T47D (cell line): ENCODE data around the gene FNDC3B.

Experiments
- DNase-seq, 2 experiments: peaks; one replicate each; pipeline versions ENCODE4 v3.0.0 to v3.0.0-alpha.2; 2011 to 2012; ENCODE audit warnings: low read depth in 1 of 2, low spot score in 1 of 2
- JUND ChIP-seq: IDR thresholded peaks from 2 replicates; pipeline ENCODE4 v1.6.1; 2012; ENCODE audit warnings: low read depth
- in situ Hi-C: cut with HindIII; loops from 2 replicates; pipeline ENCODE4 v1.10.0; 2016; ENCODE audit warnings: low sequenced_read_pairs, low pct_unique_long_range_greater_than_20kb

FNDC3B gene

GRCh38 chr3:172378439-172378838, 339.1 kb downstream of the FNDC3B start:
- no peak for DNase-seq
- no peak for TF ChIP-seq JUND
- in situ Hi-C loops: no loop called here

GRCh38 chr3:172379372-172379771, 340.0 kb downstream of the FNDC3B start:
- in situ Hi-C loops: no loop called here
- no peak for TF ChIP-seq JUND
- DNase-seq: no peak

- TF ChIP-seq JUND: no peak
- DNase-seq: no peak
These were observed 341.3 kb downstream of the FNDC3B start for GRCh38 chr3:172380632-172381031.

GRCh38 chr3:172383306-172383796, 344.0 kb downstream of the FNDC3B start:
- TF ChIP-seq JUND: no peak
- DNase-seq: no peak
- in situ Hi-C loops: no loop called here

More at GRCh38 chr3:172380632-172381031, 341.3 kb downstream of the FNDC3B start:
- in situ Hi-C loops: no loop called here

GRCh38 chr3:172384836-172385235, 345.5 kb downstream of the FNDC3B start:
- in situ Hi-C loops: no loop called here
- TF ChIP-seq JUND: peak; percentile 6; the same call in 1 of the 2 replicates
- no peak for DNase-seq

GRCh38 chr3:172387728-172388127, 348.4 kb downstream of the FNDC3B start:
- TF ChIP-seq JUND: no peak
- DNase-seq: no peak
- in situ Hi-C loops: no loop called here

- TF ChIP-seq JUND: no peak
- in situ Hi-C loops: no loop called here
- DNase-seq: no peak
These were observed 349.2 kb downstream of the FNDC3B start for GRCh38 chr3:172388412-172389078.

- in situ Hi-C loops: no loop called here
- no peak for DNase-seq
- no peak for TF ChIP-seq JUND
These were observed 351.4 kb downstream of the FNDC3B start for GRCh38 chr3:172390792-172391191.

GRCh38 chr3:172391592-172392302, 352.4 kb downstream of the FNDC3B start:
- no peak for TF ChIP-seq JUND
- DNase-seq: no peak
- in situ Hi-C loops: no loop called here

- in situ Hi-C loops: no loop called here
- no peak for DNase-seq
- TF ChIP-seq JUND: no peak
These were observed 355.3 kb downstream of the FNDC3B start for GRCh38 chr3:172394692-172395091.

GRCh38 chr3:172396400-172396799, 357.0 kb downstream of the FNDC3B start:
- DNase-seq: no peak
- in situ Hi-C loops: no loop called here

GRCh38 chr3:172397716-172398405, 358.5 kb downstream of the FNDC3B start:
- no peak for TF ChIP-seq JUND
- no peak for DNase-seq
- in situ Hi-C loops: no loop called here

More at GRCh38 chr3:172396400-172396799, 357.0 kb downstream of the FNDC3B start:
- no peak for TF ChIP-seq JUND

GRCh38 chr3:172398484-172398883, 359.1 kb downstream of the FNDC3B start:
- no peak for TF ChIP-seq JUND
- no peak for DNase-seq
- in situ Hi-C loops: no loop called here
